PFSK-1 (cell line): ENCODE results near the gene APRT.
A peak's percentile ranks its signal among the peaks of the same experiment; 100 is the strongest.

Experiments
- FOXP2 ChIP-seq: optimal IDR thresholded peaks from 2 replicates; pipeline ENCODE3; 2011; ENCODE audit warnings: borderline replicate concordance, control low read depth, inconsistent platforms; ENCODE audit not compliant: insufficient read depth; ENCODE audit errors: extremely low read length, extremely low read depth
- POLR2AphosphoS5 ChIP-seq: IDR thresholded peaks from 2 replicates; pipeline ENCODE4 v1.6.1; 2012; ENCODE audit warnings: low read depth, mild to moderate bottlenecking, control low read depth, low read length, moderate library complexity
- SIN3A ChIP-seq: IDR thresholded peaks from 2 replicates; pipeline ENCODE4 v1.6.1; 2012; ENCODE audit warnings: mild to moderate bottlenecking, low read length, moderate library complexity, borderline replicate concordance; ENCODE audit not compliant: insufficient read depth
- TAF1 ChIP-seq: IDR thresholded peaks from 2 replicates; pipeline ENCODE4 v1.6.1; 2012; ENCODE audit warnings: low read length, control low read depth, borderline replicate concordance; ENCODE audit not compliant: insufficient read depth
- TF ChIP-seq, protein P1 (sequence below), 2 experiments: IDR thresholded peaks; 2 replicates each; pipeline versions ENCODE4 v1.6.1 to v1.8.0; 2011 to 2012; ENCODE audit warnings: low read depth in 2 of 2, low read length in 2 of 2, control low read depth in 1 of 2, inconsistent platforms in 1 of 2, mild to moderate bottlenecking in 1 of 2, moderate library complexity in 1 of 2; ENCODE audit not compliant: insufficient read depth in 1 of 2

Gene APRT

DNA sequence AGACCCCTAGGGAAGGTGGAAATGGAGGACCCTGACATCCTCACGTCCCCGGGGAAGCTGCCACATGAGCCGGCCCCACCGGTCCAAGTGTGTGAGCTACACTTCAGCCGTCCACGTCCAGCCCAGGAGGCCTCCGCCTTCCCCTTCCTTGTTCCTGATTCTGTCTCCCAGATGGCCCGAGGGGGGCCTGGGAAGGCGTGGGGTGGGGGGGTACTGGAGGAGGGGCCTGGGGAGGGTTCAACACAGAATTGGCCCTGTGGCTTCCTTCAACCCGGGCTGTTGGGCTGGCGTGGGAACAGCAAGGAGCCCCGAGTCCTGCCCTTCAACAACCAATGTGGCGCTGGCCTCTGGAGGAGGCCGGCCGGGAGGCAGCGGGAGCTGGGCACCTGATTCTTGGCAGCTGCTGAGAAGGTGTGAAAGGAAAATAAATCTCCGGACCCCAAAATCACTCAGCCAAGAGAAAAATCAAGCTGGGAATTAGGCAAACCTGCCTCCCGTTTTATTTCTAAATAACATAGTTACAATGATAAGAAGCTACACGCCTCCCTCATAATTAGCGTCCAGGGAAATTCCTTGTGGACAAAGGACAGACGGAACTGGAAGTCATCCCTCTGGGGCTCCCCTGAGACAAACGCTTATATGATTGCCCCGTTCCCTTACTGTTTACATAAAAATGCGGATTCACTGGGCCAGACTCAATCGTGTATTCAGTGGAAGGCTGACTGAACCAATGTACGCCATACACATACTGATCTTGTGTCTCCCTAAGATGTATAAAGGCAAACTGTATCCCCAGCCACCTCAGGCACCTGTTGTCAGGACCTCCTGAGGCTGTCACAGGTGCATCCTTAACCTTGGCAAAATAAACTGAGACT is 1.8 kb upstream of the APRT start:
- TF ChIP-seq FOXP2: no peak
- no peak for TF ChIP-seq SIN3A
- TF ChIP-seq, protein P1, sequence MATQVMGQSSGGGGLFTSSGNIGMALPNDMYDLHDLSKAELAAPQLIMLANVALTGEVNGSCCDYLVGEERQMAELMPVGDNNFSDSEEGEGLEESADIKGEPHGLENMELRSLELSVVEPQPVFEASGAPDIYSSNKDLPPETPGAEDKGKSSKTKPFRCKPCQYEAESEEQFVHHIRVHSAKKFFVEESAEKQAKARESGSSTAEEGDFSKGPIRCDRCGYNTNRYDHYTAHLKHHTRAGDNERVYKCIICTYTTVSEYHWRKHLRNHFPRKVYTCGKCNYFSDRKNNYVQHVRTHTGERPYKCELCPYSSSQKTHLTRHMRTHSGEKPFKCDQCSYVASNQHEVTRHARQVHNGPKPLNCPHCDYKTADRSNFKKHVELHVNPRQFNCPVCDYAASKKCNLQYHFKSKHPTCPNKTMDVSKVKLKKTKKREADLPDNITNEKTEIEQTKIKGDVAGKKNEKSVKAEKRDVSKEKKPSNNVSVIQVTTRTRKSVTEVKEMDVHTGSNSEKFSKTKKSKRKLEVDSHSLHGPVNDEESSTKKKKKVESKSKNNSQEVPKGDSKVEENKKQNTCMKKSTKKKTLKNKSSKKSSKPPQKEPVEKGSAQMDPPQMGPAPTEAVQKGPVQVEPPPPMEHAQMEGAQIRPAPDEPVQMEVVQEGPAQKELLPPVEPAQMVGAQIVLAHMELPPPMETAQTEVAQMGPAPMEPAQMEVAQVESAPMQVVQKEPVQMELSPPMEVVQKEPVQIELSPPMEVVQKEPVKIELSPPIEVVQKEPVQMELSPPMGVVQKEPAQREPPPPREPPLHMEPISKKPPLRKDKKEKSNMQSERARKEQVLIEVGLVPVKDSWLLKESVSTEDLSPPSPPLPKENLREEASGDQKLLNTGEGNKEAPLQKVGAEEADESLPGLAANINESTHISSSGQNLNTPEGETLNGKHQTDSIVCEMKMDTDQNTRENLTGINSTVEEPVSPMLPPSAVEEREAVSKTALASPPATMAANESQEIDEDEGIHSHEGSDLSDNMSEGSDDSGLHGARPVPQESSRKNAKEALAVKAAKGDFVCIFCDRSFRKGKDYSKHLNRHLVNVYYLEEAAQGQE (IDR thresholded peaks at IDR 0.05; ENCODE audit: insufficient read depth in 1 of 2, low read depth in 2 of 2, low read length in 2 of 2): no peak
- no peak for TF ChIP-seq POLR2AphosphoS5

- TF ChIP-seq, protein P1 (IDR thresholded peaks at IDR 0.05; ENCODE audit: insufficient read depth in 1 of 2, low read depth in 2 of 2, low read length in 2 of 2): no peak
- TF ChIP-seq POLR2AphosphoS5 (peak; percentile 42; the same call in 1 of the 2 replicates), FOXP2 (no peak)
Measured at GRCh38 chr16:88812513-88813268, 963 bp upstream of the APRT start.

DNA sequence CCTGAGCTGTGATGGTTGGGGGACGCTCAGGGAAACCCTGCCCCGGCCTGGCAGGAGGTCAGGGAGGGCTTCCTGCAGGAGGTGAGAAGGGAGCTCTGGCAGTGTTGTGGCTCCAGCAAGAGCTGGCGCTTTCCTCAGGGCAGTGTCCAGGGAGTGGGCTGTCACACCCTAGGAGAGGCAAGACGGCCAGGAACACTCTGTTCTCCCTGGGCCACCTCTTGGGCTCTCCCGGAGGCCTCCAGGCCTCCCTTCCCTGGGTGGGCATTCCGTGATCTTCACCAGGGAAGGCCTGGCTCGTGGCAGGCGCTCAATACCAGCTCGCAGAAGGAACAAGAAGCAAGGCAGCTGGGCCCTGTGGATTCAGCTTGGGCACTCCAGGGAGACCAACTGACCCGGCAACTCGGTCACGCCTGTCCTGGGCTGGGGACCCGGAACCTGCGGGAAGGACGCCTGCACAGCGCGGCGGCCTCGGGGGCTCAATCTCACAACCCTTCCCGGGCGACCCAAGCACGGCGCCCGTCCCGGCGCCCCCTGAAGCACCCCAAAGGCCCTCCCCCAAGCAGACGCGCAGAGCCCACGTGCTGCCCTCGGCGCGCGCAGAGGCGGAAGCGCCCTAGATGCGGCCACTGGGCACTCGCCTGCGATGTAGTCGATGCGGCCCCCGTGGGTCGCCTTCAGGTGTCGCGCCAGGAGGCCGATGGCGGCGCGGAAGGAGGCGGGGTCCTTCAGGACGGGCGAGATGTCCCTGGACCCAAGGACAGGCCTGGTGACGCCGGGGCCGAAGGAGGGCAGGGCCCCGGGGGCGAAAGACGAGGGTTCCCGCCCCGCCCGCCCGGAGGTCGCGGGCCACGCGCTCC is 588 bp downstream of the APRT start:
- TF ChIP-seq TAF1 (no peak), SIN3A (no peak), POLR2AphosphoS5 (no peak), FOXP2 (no peak)
- TF ChIP-seq, protein P1 (IDR thresholded peaks at IDR 0.05; ENCODE audit: insufficient read depth in 1 of 2, low read depth in 2 of 2, low read length in 2 of 2): no peak

DNA sequence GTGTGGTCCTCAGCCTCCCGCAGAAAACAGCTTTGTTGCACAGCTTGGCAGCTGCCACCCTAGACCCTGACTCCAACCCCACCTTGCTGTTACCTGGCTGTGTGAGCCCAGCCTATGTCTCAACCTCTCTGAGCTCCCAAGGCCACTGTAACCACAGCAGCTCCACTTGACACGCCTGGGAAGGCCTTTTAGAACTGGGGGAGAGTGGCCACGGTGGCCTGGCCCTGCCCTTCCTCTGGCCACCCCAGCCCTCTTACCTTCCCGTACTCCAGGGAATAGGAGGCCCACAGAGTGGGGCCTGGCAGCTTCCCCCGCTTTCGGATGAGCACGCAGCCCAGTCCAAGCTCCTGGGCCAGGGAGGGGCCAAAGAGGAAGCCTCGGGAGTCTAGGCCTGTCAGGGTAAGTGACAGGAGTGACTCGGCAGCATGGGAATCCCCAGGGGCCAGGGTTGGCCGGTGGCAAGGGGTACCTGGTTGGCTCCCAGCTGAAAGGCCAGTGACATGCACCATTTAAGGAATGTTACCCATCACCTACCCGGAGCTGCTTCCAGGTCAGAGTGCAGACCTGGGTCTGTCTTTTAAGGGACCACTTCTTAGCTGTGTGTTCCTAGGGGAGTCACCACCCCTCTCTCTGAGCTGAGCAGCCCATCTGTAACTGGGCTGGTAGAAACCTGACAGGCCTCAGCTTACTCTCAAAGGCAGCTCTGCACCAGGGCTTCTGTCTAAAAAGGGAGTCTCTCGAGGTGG is 1.4 kb downstream of the APRT start:
- TF ChIP-seq TAF1 (no peak), POLR2AphosphoS5 (no peak), SIN3A (no peak), FOXP2 (no peak)
- TF ChIP-seq, protein P1 (IDR thresholded peaks at IDR 0.05; ENCODE audit: insufficient read depth in 1 of 2, low read depth in 2 of 2, low read length in 2 of 2): no peak
